ENCODE data around the gene HOXD12.

The HOXD12 gene

DNA sequence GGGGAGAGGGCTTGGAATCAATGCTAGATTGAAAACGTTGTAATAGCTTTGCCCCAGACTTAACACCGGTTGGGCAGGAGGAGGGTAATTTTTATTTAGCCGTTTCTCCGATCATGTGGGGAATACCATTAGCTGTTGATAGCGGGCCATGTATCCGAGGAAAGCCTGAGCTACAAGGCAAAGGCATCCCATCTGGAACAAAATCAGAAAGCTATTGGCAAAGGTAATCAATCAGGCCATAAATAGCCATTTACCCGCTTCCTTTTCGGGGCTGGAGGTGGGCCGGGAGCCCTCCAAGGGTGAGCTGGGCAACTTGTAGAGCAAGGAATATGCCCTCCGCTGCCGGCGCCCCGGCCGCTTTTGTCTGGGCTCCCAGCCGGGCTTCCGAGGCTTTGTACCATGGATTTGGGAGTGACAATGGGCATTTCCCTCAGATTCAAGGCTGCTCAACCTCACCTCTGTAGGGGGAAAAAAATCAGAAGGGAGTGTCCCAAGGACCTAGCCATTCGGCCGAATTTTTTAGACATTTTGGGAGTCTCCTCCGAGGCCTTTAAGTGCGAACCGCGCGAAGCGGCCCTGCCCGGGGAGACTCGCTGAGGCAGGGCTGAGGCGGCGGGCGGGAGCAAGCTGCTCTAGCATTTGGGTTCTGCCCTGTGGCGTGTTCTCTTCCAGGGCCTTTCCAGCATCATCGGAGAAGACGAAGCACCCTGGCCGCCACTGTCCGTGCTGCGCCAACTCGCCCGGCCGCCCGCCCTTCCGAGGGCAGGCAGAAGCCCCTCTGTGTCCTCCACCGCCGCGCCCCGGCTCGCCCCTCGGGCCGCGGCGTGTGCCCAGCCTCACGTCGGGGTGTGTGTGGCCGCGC lies 21.8 kb downstream of the HOXD12 start:
- no peak for DNase-seq

DNA sequence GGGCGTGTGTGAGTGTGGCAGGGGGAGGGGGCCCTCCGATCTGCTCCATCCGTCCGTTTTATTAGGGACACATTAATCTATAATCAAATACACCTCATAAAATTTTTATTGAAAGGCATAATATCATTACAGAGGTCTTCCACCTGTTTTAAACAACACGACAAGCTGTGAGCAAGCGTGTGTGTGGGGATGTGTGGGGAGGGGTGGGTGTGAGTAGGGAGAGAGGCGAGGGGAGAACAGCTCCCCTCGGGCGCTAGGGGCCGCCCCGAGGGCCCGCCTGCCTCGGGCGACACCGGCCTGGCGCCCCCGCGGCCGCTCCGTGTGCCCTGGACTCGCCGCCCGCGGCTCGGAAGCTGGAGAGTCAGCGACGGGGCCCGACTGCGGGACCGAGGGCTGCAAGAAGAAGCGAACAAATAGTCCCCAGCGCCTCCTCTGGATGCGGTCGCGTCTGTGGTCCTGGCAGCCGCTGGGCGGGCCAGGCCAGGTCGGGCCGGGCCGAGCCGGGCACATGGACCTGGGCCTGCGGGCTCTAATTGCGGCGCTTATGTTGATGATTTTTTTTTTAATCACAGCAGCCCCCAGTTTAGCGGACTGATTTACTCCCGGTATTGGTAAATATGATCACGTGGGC lies 22.6 kb downstream of the HOXD12 start:
- peak; percentile 84 for DNase-seq

DNA sequence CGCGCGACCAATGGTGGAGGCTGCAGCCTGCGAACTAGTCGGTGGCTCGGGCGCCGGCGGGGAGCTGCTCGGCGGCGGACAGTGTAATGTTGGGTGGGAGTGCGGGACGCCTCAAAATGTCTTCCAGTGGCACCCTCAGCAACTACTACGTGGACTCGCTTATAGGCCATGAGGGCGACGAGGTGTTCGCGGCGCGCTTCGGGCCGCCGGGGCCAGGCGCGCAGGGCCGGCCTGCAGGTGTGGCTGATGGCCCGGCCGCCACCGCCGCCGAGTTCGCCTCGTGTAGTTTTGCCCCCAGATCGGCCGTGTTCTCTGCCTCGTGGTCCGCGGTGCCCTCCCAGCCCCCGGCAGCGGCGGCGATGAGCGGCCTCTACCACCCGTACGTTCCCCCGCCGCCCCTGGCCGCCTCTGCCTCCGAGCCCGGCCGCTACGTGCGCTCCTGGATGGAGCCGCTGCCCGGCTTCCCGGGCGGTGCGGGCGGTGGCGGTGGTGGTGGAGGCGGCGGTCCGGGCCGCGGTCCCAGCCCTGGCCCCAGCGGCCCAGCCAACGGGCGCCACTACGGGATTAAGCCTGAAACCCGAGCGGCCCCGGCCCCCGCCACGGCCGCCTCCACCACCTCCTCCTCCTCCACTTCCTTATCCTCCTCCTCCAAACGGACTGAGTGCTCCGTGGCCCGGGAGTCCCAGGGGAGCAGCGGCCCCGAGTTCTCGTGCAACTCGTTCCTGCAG lies 23.3 kb downstream of the HOXD12 start, which contains the start of gene HOXD9:
Gene HOXD9, plus strand, starts transcription at position 37 of the 728 bp plus-strand sequence. Its CDS starts 50 bp downstream, at position 87.
- no peak for DNase-seq

DNA sequence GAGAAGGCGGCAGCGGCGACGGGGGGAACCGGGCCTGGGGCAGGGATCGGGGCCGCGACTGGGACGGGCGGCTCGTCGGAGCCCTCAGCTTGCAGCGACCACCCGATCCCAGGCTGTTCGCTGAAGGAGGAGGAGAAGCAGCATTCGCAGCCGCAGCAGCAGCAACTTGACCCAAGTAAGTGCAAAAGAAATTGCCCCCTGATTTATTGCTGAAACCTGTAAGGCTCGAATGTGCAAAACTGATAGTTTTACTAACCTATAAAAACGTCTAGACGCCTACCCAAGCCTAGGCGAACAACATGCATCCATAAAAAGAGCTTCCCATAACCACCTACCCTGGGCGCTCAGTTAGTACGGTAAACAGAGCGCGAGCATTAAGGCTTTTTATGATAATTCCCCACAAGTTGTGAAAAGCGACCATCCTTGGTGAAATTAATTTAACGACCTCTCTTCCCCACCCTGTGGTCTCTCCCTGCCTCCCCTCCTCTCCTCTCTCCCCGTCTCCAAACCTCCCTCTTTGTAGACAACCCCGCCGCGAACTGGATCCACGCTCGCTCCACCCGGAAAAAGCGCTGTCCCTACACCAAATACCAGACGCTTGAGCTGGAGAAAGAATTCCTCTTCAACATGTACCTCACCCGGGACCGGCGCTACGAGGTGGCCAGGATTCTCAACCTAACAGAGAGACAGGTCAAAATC lies 24.0 kb downstream of the HOXD12 start:
- no peak for DNase-seq

DNA sequence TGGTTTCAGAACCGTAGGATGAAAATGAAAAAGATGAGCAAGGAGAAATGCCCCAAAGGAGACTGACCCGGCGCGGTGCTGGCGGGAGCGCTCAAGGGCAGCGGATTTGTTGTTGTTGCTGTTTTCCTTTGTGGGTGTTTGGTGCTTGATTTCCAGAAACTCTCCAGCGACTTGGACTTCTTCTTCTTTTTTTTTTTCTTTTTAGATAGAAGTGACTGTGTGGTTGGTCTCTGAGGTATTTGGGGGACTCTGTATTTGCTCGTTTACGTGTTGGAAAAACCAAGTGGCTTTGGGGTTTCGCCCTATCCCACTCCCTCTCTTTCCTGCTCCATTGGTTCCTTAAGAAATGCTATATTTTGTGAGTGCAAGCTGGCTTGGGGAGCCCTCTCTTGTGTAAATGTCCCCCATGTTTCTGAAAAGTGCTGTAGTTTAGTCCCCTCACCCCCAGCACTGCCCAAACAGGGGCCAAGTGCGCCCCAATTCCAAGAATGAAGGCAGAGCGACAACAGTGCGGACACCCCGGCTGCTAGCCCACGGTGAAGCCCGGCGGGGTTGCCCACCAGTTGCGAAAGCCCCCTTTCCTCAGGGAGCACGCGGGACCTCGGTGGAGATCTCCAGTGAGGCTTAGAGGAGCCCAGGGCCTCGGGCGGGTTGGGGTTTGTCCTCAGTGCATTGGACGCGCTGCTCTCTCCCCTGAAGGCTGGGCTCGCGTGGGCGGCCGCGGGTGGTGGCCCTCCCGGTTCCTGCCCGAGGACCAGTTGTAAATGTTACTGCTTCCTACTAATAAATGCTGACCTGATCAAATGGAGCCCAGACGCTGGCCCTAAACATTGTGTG lies 24.7 kb downstream of the HOXD12 start:
- no peak for DNase-seq

DNA sequence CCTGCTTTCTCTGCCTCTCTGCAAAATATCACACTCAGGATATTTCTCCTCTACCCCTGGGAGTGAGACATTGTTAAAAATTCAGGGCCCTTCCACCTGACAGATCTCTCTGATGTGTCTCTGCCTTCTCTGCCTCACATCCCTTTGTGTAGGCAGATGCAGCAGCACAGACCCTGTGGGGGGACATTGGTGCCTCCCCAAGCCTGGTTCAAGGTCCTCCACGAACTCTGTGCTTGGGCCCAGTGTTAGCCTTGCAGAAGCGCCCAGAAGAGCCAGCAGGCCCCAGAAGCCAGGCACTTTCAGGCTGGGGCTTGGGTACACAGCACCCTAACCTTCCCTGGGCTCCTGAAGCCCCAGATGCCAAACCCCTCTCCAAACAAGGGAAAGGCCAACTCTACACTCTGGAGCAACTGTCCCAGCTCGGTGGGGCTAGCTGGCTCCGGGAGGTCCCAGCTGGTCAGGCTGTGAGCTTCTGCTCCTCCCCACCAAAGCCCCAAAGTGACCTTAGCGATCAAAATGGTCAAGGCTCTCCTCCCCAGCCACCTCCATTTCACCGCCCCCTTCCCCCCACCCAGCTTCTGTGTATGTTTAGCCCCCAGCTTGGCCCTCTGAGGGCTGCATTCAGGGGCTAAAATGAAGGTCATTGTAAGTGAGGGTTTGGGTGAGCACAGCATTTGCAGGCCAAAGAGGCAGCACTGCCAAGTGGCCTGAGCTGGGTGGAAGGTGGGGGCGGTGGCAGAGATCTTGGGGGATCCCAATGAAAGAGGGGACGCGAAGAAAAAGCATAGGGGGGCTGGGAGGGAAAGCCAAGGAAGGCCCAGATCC lies 25.6 kb downstream of the HOXD12 start:
- DNase-seq, result no peak

DNA sequence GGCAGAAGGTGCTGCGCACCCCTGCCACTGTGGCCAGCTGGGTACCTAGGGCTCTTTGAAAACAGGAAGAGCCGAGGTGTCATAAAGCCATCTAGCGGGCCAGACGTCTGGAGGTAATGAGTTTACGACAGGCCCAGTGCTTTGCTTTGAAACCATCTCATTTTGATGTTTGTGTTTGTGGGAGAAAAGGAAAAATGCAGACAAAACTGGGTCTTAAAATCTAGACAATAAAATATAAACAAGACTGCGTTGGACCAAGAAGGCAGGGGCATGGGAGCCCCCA lies 26.1 kb downstream of the HOXD12 start:
- no peak for DNase-seq

DNA sequence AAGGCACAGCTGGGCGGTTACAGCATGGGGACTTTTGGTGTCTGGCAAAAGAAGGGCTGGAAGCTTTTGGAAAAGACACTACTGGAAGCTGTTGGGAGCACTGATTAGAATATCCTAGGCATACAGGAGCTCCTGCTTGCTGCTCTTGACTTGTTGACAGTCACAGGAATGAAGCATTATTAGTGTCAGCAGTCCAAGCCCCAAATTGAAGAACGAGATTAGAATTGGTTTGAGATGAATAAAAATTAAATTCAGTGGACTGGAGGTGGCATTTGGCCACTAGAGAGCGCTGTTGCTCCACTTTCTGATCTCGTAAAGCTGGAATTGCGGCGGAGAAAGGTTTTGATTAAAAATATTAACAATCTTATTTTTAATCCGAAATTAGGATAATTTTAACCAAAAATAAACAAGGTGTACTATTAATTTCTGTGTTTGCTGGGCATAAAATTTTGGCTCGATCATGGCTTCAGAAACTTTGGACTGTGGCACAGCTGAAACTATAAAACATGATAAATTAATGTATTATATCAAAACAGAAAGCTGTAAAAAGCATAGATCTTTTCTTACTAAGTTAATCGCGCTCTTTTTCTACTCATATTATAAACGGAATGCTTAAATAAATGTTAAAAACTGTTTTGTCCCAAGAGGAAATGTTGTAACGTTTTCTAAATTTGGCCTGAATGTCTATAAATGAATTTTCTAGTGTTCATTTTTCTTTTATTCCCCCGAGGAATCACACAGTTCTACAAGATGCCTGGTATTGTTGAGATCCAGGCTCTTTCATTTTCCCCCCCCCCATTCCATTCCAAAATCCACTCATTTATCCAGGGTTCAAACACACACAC lies 27.6 kb downstream of the HOXD12 start:
- DNase-seq, result peak; percentile 93

DNA sequence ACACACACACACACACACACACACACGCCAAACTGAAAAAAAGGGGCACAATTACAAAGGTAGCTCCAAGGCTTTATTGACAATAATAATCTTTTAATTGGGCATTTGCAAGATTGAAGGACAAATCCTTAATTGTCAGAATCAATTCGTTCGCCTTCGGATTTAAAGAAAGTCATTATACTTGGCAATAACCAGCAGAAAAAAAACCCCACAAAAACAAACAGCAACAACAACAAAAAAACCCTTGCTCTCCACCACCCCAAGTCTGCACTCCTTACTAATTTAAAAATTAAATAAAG lies 28.1 kb downstream of the HOXD12 start:
- no peak for DNase-seq

DNA sequence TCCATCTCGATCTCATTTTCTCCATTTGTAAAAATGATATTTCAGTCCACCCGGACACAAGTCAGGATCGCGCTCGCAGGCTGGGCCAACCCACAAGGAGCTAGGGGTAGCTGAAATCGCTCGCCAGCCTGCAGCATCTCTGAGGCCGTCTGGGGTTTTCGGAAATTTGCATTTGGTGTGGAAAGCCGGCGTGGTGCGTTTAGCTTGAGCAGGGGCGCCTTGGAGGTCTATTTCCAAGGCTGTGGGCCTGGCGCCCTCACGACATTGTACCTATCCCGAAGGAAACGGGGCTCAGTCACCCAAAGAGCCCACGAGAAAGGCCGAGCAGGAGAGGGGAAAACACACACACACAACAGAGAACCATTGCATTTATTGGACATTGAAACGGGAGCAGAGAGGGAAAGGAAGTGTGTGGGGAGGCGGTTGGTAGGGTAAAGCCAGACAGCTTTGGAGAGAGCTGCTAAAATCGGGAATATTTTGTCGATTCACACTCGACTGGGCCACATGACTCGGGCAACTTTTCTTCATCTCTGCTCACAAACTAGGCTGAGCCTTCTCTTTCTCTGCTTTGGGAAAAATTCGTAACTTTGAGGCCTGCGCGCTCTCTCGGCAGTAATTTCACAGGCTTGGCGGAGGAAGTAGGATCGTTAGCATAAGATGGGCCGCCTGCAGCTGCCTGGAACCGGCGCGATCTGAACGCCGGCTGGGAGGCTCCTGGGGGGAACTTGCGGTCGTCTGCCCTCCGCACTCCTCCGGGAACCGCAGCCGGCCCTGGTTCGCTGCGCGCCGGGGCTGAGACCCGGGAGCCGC lies 28.8 kb downstream of the HOXD12 start:
- DNase-seq, result peak; percentile 75

DNA sequence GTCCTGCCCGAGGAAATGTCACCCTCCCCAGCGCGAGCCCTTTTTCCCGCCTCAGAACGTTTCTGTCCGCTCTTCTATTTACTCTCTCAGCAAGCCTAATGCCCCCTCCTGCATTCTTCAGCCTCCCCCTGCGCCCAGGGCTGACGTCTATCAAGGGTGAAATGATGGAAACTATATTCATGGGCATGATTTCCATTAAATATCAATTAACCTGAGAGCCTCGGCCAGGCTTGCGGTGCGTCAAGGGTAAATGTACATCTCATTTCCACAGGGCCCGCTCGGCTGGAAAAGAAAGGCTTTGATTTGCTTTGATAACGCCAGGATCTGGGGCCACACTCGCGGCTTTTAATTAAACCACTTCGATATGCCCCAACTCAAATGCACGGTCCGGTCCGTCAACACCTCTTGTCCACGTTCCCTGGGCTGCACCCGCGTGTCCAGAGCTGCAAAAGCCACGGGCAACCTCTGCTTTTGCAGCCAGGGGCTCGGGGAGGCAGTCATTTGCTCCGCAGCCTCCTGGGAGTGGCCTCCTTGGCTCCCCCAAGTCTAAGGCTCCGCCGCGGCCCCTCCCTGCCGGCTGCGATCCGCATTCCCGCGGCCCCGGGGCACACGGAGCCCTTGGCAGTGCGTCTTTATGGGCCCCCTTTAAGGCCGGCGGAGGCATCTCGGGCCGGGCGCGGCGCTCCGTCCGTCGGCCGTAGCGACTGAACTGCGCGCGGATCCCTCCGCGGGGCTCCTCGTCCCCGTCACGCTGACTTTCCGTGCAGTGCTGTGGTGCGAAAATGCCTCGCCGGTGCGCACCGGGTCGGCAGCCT lies 29.6 kb downstream of the HOXD12 start, which contains the start of gene HOXD8:
Gene HOXD8, plus strand, starts transcription at position 724 of the 815 bp plus-strand sequence. CDS start 662 bp downstream, outside the sequence.
- DNase-seq, result peak; percentile 84

DNA sequence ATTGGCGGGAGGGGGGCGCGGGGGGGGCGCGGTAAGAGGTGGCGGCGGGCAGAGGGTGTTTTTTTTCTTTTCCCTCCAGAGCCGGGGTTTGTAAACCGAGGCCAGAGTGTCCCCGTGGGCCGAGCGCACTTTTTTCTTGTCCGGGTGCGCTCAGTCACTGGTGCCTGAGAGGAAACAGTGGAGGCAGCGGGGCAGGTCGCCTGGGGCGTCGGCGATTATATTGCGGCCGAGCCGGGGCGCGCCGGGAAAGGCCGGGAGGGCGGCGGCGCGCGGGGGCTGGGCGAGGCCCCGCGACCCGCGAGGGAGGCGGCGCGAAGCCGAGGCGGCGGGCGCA lies 30.2 kb downstream of the HOXD12 start:
- DNase-seq, result no peak

DNA sequence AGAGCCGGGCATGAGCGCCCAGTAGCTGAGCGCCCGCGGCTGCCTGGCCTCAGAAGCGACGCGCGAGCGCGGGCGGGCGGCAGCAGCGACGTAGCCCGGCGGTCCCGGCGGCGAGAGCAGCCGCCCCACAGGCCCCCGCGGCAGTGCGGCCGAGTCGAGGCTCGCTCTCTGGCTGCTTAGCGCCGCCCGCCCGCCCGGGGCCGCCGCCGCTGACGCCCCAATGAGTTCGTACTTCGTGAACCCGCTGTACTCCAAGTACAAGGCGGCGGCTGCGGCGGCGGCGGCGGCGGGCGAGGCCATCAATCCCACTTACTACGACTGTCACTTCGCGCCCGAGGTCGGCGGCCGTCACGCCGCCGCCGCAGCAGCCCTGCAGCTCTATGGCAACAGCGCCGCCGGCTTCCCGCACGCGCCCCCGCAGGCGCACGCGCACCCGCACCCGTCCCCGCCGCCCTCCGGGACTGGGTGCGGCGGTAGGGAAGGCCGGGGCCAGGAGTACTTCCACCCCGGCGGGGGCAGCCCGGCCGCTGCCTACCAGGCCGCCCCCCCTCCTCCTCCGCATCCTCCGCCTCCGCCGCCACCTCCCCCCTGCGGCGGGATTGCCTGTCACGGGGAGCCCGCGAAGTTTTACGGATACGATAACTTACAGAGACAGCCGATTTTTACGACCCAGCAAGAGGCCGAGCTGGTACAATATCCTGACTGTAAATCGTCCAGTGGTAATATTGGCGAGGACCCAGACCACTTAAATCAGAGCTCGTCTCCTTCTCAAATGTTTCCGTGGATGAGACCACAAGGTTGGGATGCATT lies 30.8 kb downstream of the HOXD12 start:
- peak; percentile 75 for DNase-seq

DNA sequence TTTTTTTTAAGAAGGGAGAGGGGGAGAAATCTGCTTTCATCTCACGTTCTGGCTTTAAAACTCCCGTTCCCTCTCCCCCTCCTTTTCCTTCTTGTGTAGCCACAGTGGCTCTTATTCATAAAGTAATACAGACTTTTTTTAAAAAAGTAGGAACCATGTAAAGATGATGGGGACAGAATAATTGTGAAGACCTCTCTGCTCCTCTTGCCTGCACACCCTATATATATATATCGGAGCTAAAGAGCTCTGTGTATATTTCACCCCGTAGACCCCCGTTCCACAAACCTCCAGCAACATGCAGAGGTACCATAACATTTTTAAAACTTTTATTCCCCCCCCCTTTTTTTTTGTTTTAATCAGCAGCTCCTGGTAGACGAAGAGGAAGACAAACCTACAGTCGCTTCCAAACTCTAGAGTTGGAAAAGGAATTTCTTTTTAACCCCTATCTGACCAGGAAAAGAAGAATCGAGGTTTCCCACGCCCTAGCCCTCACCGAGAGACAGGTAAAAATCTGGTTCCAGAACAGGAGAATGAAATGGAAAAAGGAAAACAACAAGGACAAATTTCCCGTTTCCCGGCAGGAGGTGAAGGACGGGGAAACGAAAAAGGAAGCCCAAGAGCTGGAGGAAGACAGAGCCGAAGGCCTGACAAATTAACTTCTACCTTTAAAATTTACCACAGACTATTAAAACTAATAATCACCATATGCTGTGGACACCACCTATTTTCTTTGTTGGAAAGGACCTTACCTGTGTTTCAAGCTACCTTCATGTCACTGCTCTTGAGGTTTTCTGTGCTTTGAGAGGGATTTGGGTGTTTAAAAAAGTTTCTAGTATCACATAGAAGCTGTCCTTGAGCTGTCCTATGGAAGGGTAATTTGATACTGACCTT lies 31.6 kb downstream of the HOXD12 start:
- peak; percentile 71 for DNase-seq

DNA sequence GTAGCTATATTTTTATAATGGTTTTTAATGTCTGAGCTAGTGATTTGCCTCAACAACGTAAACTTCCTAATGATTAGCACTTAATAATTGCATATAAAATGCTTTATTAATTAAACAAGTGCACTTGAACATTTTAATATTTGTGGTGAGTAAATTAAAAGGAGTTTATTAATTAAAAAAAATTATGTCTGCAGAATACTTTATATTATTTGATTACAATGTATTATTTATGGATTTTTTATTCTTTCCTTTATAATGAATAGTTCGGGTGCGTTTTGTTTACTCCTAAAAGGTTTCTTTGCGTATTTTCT lies 32.2 kb downstream of the HOXD12 start:
- no peak for DNase-seq

DNA sequence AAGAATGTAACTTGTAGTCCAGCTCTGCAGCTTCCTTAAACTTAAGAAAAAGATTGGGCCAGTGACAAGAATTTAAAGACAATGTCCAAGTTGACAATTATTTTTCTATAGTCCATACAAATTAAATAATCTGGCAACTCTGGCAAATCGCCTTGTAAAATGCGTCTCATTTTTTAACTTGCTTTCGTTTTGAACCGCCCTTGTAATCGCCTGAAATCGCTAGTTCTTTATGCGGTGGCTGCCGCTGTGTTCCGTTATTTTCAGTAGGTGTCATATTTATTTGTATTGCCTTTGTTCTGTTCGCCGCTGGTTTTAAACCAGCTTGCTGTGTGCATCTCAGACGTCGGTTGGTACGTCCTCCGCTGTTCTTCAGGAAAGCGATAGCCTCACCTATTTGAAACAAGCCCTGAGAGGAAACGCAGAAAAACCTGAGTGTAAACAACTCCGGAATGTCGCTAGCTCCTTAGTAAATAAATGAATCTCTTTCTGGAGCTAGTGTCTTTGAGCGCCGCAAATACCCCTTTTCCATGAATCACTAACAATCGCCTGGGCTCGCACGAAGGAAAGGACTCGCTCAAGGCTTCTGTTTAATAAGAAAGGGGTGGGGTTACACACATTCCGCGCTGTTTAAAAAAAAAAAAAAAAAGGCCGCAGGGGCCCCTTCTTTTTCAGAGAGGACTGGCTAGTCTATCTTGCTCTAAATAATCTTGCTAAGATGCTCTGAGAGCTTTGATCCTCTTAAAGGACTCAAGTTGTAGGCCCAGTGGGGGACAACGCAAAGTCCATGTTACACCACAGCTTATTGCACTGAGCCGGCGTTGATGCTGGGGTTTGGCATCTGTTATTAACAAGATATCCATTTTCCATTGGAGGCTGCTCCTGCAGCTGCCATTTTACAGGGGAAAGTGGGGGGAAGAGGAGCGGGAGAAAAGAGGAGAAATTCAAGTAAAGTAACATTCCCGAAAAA lies 32.9 kb downstream of the HOXD12 start:
- DNase-seq, result peak; percentile 75

Measured in eye (tissue), 1 donor.